H1 (cell line): ENCODE results near the gene MCM9. TPM values are rescaled to one million over a fixed set of nuclear protein-coding genes. Genes with fewer than 3 reads are reported as not detected.

ENCODE experiments used
- ATF3 ChIP-seq: IDR thresholded peaks from 2 replicates; pipeline ENCODE4 v1.6.1; 2011; ENCODE audit warnings: low read depth, mild to moderate bottlenecking, low read length; ENCODE audit not compliant: insufficient read depth
- CREB1 ChIP-seq: IDR thresholded peaks from 2 replicates; pipeline ENCODE4 v1.6.1; 2012; ENCODE audit warnings: inconsistent platforms
- E2F6 ChIP-seq: IDR thresholded peaks from 2 replicates; pipeline ENCODE4 v1.6.1; 2012; ENCODE audit warnings: inconsistent platforms
- HDAC6 ChIP-seq: IDR thresholded peaks from one replicate; pipeline ENCODE4 v1.7.1; 2012; ENCODE audit warnings: low read depth, mild to moderate bottlenecking, inconsistent platforms, low read length, moderate library complexity
- NRF1 ChIP-seq: IDR thresholded peaks from 2 replicates; pipeline ENCODE4 v1.6.1; 2011; ENCODE audit warnings: mild to moderate bottlenecking, low read depth, low read length, improper control_type of control experiment
- POLR2A ChIP-seq, 2 experiments: IDR thresholded peaks; 1 replicate in 1 of 2; 2 replicates in 1 of 2; pipeline ENCODE4 v1.6.1; 2011; ENCODE audit warnings: low read depth in 2 of 2, low read length in 2 of 2, mild to moderate bottlenecking in 2 of 2; ENCODE audit errors: control extremely low read depth in 1 of 2
- SIRT6 ChIP-seq: IDR thresholded peaks from one replicate; pipeline ENCODE4 v1.7.1; 2012; ENCODE audit warnings: low read length, inconsistent platforms
- SUZ12 ChIP-seq: fragments of 200-600 bp; sonication (generic); IDR thresholded peaks from 2 replicates; pipeline ENCODE4 v1.6.1; 2012; ENCODE audit warnings: mild to moderate bottlenecking, inconsistent platforms, low read length, moderate library complexity, mixed read lengths
- polyA plus RNA-seq, 7 experiments: library from polyadenylated mRNA; depleted of rRNA in 3 of 7; stranded (reverse) in 5 of 7; unstranded in 2 of 7; fragments of >200 nt in 5 of 7; fragments of 200-250 nt in 2 of 7; gene quantifications; 1 replicate in 5 of 7; 2 replicates in 1 of 7; 4 replicates in 1 of 7; pipeline versions ENCODE4 v1.2.1 to v1.2.3, GENCODE V29; 2011 to 2013; ENCODE audit warnings: missing spikeins in 2 of 7, mixed read lengths in 2 of 7
- total RNA-seq: library from RNA; stranded (reverse); fragmentation: NEBNext Ultra II Directional; extraction: Animal tissue kit (Norgen Biotek cat#: 25700); gene quantifications from 2 replicates; pipeline ENCODE4 v1.2.1, GENCODE V29; 2021

Gene MCM9
- total and polyA plus RNA-seq, 2 of the 8 experiments (the other 6 are each of a cell fraction or from before 2014, with no cell fraction given): 3.7 to 11.4 TPM

- no peak for TF ChIP-seq CREB1
- TF ChIP-seq SIRT6: no peak
- no peak for TF ChIP-seq NRF1
- TF ChIP-seq POLR2A (IDR thresholded peaks at IDR 0.05; ENCODE audit: control extremely low read depth in 1 of 2, low read depth in 2 of 2, low read length in 2 of 2): no peak
- TF ChIP-seq HDAC6: no peak
- TF ChIP-seq E2F6: no peak
- TF ChIP-seq SUZ12: no peak
- TF ChIP-seq ATF3: no peak
Measured at GRCh38 chr6:118856301-118856700, 78.7 kb downstream of the MCM9 start (continued).
